OCI-M1 (cell line): ENCODE data around the gene PXDN.
"Not testable (repeated sequence)": the region's sequence is repeated elsewhere in the genome, so short reads cannot be mapped to it uniquely, and the experiment has no call there.

ENCODE experiments used
- DNase-seq: peaks from one replicate; lab custom pipeline; 2025; lab: John Stamatoyannopoulos, UW

Gene PXDN

DNA sequence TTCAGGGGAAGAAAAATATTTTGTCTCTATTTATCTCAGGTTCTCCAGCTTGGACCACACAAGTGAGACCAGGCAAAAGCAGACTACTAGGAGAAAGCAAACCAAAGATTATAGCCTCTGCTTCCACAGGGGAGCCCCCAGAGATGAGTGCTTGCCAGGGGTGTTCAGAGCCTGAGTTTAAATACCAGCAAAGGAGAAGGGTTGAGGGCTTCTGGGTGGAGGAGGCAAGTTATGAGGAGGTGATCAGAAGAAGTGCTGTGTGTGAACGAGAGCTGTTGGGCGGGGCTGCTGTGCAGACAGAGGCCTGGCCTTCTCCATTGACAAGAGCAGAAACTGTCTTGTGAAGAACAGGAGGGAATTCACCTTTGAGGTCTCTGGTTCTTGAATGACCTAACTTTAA, 32.8 kb upstream of the PXDN start:
- no peak for DNase-seq

DNA sequence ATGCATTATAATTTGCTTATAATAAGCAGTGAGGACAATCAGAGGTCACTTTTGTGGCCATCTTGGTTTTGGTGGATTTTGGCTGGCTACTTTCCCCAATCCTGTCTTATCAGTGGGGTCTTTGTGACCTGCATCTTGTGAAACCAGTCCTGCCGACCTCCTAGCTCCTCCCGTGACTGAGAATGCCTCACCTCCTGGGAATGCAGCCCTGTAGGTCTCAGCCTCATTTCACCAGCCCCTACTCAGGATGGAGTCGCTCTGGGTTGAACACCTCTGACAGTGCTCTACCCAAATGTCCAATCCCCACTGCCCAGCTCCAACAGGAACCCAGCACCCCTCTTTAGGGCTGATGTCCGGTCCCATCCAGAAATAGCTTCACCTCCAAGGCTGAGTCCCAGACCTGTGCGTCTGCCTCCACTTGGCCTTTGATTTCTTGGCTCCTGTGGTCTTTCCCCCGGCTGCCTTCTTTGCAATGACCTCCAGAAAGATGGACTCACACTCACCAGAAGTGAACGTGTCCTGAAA, 31.3 kb upstream of the PXDN start:
- DNase-seq, result no peak

- DNase-seq, result no peak
Measured at GRCh38 chr2:1774929-1775328, 30.6 kb upstream of the PXDN start.

DNA sequence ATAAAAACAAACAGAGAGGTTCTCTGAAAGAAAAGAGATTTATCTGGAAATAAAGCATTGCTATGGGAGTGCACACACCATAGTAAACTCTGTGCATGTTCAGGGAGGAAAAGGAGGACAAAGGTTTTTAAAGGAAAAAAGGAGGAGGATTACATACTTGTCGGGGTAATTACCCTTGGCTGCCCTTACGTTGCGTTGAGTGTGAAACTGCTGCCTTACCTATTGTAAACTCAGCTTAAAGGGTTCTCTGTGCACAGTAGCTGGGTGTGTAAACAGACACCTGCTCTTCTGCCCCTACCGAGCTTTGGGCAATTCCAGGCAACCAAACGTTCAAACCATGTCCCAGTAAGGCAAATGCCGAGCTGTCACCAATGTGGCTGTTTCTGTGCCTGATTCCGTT, 29.6 kb upstream of the PXDN start:
- DNase-seq, result no peak

DNA sequence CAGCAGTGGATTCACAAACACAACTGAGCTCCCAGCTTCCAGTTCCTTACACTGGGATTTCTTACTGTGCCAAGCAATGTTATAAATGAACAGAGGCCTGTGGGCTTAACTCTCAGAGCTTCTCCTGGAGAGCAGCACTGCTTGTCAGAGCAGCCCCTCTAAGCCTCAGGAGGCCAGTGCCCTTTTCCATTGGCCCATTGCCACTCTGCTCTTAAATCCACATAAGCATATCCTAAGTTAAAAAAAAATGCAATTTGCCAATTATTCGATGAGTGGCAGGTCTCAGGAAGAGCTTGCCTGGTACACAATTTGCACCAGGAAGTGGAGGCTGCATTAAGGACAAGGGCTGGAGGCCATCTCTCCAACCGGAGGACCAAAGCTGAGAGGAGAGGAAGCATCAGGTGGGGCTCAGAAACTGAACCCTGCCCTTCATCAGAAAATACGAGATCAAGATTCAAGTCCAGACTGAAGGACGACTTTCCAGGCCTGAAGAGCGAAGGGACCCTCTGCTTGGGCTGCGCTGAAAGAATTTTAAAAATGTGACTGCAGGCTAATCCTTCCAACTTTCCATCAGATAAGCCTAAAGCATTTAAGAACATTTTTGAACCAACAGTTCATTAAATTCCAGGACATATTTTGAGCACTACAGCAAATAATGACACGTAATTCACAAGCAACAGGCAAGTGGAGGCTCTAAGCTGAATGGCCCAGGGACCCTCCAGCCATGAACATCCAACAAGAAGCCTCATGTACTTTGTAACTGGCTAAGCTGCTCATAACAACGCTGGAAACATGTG, 28.4 kb upstream of the PXDN start:
- DNase-seq, result no peak

DNA sequence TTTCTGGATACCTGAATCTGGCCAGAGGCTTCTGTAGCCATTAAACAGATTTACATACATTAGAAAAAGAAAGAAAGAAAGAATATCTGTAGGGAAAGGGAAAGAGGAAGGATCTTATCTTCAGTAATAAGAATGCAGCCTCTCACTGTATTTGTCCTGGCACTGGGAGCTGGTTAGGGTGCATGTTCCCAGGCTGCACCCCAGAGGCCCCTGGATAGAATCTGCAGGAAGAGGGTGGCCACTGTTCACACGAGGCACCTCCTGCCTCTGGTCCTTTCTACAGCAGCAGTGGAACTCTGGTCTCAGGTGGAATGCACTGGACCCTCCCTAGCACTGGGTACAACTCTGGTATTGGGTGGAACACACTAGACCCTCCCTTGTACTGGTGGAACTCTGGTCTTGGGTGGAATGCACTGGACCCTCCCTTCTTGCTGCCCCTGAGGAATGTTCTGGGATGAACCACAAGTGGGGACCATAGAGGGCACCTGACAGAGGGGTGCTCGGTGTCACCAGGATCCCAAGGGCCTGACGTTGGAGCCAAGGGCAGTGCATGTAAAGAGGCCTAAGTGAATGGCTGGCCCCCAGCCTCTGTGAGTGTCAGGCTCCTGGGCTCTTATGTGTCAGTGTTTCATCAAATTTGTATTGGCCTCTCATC, 27.4 kb upstream of the PXDN start:
- DNase-seq, result no peak

- no peak for DNase-seq
Measured at GRCh38 chr2:1770566-1771380, 26.5 kb upstream of the PXDN start.

DNA sequence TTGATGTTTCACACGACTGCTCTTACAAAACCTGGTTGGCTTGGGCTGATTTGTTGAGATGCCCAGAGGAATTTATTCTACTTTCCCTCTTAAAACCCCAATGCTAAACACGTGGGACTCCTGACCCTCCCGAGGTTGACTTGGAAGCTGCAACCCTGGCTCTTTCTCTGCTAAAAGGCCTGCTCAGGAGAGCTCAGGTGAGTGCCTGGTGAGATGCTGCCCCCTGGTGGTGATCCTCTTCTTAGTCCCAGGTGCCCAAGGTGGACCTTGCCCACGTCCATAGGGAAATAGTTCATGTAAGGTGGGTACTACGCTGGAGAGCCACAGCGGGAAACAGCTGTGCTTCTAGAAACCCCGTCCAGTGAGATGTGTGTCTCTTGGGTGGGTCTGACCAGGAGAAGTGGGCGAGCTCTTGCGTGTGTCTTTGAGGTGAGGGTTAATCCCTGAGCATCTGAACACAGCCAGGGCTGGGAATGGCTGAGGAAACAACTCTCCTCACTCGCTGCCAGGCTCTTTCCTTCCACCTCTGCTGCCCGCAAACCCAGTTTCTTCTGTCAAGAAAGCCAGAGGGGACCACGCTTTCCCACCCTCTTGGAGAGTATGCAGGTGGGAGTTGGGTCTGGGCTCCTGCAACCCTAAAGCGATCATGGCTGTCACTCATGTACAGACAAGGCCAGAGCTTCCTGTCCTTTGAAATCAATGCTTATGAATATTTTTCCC, 25.5 kb upstream of the PXDN start:
- DNase-seq, result peak; percentile 36

DNA sequence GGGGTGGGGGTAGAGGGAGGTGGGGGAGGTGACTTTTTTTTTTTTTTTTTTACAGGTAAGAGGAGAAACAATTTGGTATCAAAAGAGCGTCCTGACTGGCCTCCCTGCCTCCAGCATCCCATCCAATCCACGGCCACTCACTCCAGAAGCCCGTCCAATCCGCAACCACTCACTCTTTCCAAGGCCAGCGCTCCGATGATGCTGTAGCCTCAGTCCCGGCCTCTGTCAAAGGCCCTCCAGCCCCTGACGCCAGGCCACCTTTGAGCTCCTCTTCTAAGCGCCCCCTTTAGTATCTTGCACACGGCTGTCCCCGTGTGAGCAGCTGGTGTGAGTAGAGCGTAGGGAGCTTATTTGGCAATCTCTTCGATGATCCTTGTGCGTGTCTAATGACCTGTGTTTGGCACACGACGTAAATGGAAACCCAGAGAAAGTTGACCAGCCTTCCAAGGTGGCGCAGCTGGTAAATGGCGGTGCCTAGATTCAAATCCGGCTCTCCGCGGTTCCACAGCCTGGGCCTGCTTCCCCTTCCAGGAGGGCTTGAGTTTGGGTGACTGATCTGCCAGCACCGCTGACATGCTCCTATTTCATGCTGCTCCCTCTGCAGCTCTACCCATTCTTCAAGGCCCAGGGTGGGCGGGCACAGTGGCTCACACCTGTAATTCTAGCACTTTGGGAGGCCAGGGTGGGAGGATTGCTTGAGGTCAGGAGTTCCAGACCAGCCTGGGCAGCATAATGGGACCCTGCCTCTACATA, 23.8 kb upstream of the PXDN start:
- no peak for DNase-seq

DNA sequence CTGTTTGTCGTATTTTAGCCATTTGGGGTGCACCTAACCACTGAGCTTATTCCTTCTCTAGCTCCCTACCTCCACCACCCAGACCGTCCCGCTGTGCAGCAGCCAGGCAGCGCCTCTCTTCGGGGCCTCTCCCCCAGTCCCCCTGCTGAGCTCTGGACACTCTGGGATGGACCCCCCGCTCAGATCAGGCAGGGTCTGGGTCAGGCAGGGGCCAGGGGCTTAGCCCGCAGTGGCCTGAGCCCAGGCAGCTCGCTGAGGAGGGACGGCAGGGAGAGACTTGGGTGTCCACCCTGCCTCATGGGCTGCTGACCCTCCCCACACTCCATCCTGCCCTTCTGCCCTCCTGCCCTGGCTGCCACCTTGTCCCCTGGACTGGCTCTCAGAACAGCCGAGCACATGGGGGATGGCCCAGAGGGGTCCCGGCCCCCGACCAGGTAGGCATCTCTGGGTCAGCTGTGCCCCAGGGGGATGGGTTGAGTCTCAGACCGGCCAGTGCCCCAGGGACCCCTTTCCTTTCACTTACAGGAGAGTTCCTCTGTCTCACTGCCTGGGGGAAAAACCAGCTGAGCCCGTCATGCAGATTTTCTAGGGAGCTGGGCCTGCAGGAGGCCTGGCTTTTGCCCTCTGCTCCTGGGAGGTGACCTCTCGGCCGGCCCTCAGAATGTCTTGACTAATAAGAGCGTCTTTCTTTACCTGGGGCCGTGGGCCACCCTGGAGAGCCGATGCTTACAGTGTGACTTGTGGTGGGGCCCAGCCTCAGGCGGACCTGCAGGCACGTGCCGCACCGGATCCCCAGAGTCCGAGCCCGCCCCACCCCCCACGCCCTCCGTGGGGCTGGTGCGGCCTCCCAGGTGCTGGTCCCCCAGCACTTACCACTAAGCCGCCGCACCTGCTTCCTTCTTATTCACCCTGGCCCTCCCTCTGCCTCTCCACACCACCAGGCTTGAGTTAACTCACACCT, 22.8 kb upstream of the PXDN start:
- no peak for DNase-seq

GRCh38 chr2:1766425-1766824, 22.1 kb upstream of the PXDN start:
- DNase-seq, result no peak

- DNase-seq, result not testable (repeated sequence)
Measured at GRCh38 chr2:1765201-1765600, 20.9 kb upstream of the PXDN start.

DNA sequence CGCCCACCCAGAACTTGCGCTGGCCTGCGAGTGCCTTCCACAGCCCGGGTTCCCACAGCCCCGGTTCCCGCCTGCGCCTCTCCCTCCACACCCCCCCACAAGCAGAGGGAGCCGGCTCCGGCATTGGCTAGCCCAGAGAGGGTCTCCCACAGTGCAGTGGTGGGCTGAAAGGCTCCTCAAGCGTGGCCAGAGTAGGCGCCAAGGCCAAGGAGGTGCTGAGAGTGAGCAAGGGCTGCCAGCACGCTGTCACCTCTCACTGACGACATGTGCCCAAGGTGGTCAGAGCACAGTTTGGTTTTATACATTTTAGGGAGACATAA, 15.3 kb upstream of the PXDN start:
- no peak for DNase-seq

DNA sequence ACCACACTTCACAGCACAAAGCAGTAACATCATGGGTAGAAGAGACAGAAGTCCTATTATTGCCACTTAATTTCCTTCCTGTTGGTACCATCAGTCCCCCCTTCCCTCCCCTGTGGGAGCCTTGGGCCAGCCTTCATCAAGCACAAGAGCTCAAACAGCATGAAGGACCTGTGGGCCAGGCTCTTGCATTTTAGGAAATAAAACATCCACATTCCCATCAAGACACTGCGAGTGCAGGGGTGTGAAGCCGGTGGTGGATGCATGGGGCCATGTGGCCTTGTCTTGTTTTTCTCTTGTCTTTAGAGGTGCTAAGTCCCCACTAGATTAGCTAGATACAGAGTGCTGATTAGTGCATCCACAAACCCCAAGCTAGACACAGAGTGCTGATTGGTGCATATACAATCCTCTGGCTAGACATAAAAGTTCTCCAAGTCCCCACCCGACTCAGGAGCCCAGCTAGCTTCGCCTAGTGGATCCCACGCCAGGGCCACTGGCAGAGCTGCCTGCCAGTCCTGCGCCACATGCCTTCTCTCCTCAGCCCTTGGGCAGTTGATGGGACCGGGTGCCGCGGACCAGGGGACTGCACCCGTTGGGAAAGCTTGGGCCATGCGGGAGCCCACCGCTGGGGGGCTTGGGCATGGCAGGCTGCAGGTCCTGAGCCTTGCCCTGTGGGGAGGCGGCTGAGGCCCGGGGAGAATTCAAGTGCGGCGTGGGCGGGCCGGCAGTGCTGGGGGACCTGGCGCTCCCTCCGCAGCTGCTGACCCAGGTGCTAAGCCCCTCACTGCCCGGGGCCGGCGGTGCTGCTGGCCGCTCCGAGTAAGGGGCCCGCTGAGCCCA, 14.7 kb upstream of the PXDN start:
- DNase-seq, result no peak

GRCh38 chr2:1758171-1758570, 13.9 kb upstream of the PXDN start:
- DNase-seq, result no peak

DNA sequence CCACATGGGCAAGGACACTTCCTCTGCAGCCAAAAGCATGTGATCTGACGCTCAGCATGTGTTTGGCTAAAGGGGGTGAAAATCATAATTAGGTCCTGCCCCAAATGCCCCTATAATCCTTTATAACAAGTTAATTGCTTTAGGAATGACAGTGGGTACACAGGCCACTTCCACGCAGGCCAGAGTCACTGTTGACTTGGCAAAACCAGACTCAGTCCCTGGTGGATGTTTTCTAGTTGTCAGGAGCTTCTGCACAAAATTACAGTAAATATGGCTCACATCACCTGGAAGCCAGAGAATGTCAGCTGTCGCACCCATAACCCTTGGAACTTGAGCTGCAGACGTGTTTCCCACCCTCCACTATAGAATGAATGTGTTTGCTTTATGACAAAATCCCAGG, 13.3 kb upstream of the PXDN start:
- DNase-seq, result no peak

- DNase-seq, result not testable (repeated sequence)
Measured at GRCh38 chr2:1757146-1757545, 12.8 kb upstream of the PXDN start.

- DNase-seq, result no peak
Measured at GRCh38 chr2:1756456-1756855, 12.1 kb upstream of the PXDN start.

GRCh38 chr2:1755436-1756191, 11.3 kb upstream of the PXDN start:
- DNase-seq, result no peak
